PFSK-1 (cell line): Measurements from ENCODE around the gene KSR2.

Experiments used
- POLR2AphosphoS5 ChIP-seq: IDR thresholded peaks from 2 replicates; pipeline ENCODE4 v1.6.1; 2012; ENCODE audit warnings: low read depth, mild to moderate bottlenecking, control low read depth, low read length, moderate library complexity
- SIN3A ChIP-seq: IDR thresholded peaks from 2 replicates; pipeline ENCODE4 v1.6.1; 2012; ENCODE audit warnings: mild to moderate bottlenecking, low read length, moderate library complexity, borderline replicate concordance; ENCODE audit not compliant: insufficient read depth
- TF ChIP-seq, protein P1 (sequence below), 2 experiments: IDR thresholded peaks; 2 replicates each; pipeline versions ENCODE4 v1.6.1 to v1.8.0; 2011 to 2012; ENCODE audit warnings: low read depth in 2 of 2, low read length in 2 of 2, control low read depth in 1 of 2, inconsistent platforms in 1 of 2, mild to moderate bottlenecking in 1 of 2, moderate library complexity in 1 of 2; ENCODE audit not compliant: insufficient read depth in 1 of 2

DNA sequence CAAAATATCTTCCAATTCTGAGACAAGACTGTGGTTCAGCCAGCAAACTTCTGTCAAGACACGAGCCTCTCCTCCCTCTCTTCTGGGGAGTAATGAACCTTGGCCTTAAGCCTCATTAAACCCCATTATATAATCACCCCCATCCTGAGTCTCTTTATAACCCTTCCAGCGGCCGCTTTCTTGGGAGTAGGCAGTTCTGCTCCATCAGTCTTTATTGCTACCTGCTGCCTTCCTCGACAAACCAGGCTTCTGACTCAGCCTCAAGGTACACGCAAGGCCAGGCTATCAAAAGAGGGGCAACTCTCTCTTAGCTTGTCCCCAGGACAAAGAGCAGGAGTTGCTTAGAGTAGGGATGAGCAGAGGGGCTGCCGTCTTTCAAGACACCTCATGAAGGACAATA lies 306.6 kb downstream of the KSR2 start:
- no peak for TF ChIP-seq POLR2AphosphoS5
- TF ChIP-seq SIN3A, result no peak
- TF ChIP-seq, protein P1, sequence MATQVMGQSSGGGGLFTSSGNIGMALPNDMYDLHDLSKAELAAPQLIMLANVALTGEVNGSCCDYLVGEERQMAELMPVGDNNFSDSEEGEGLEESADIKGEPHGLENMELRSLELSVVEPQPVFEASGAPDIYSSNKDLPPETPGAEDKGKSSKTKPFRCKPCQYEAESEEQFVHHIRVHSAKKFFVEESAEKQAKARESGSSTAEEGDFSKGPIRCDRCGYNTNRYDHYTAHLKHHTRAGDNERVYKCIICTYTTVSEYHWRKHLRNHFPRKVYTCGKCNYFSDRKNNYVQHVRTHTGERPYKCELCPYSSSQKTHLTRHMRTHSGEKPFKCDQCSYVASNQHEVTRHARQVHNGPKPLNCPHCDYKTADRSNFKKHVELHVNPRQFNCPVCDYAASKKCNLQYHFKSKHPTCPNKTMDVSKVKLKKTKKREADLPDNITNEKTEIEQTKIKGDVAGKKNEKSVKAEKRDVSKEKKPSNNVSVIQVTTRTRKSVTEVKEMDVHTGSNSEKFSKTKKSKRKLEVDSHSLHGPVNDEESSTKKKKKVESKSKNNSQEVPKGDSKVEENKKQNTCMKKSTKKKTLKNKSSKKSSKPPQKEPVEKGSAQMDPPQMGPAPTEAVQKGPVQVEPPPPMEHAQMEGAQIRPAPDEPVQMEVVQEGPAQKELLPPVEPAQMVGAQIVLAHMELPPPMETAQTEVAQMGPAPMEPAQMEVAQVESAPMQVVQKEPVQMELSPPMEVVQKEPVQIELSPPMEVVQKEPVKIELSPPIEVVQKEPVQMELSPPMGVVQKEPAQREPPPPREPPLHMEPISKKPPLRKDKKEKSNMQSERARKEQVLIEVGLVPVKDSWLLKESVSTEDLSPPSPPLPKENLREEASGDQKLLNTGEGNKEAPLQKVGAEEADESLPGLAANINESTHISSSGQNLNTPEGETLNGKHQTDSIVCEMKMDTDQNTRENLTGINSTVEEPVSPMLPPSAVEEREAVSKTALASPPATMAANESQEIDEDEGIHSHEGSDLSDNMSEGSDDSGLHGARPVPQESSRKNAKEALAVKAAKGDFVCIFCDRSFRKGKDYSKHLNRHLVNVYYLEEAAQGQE (IDR thresholded peaks at IDR 0.05; ENCODE audit: insufficient read depth in 1 of 2, low read depth in 2 of 2, low read length in 2 of 2), result no peak
